Measurements from ENCODE around the gene DDX17. TPM values are rescaled to one million over a fixed set of nuclear protein-coding genes. Genes with fewer than 3 reads are reported as not detected.

DDX17 gene
- 322 and 422 TPM in 2 replicates for total RNA-seq (2022)
- percentile 99 among the genes with signal in this experiment for Bru-seq, nascent RNA
- BruChase-seq, experiment 1, labeled RNA remaining after a 6-hour chase: percentile 100 among the genes with signal in this experiment
- BruChase-seq, experiment 2, labeled RNA remaining after a 2-hour chase: percentile 100 among the genes with signal in this experiment
- long read RNA-seq, full-length matches to known transcripts: 1 of 45 reads
- long read RNA-seq, partial matches to known transcripts: 2 of 45 reads
- long read RNA-seq, other reads (novel, unspliced or antisense): 42 of 45 reads

- peak; percentile 93 for DNase-seq (ENCODE audit: unreplicated experiment)
- Mint-ChIP-seq H3K9me3 (ENCODE audit: unreplicated experiment) (no peaks in the 10 kb centered on the region), H3K4me3 (ENCODE audit: unreplicated experiment) (peak within 1 kb of the TSS; percentile 81), H3K36me3 (ENCODE audit: insufficient read depth, unreplicated experiment) (peaks cover 43% of the 10 kb centered on the region), H3K27ac (ENCODE audit: low read depth, unreplicated experiment) (peak within 1 kb of the TSS; percentile 99), H3K4me1 (ENCODE audit: insufficient read depth, unreplicated experiment) (peaks cover 24% of the 10 kb centered on the region), H3K27me3 (ENCODE audit: insufficient read depth, unreplicated experiment) (no peaks in the 10 kb centered on the region)
- ChIA-PET CTCF (no interaction called here), POLR2A (interaction anchor here (0.7 to 0.9 kb wide), 3 partner anchors 13 to 108 kb away, joined by 3 to 4 read pairs (median 3); no protein-coding TSS in a partner anchor)
- TF ChIP-seq, protein P1, sequence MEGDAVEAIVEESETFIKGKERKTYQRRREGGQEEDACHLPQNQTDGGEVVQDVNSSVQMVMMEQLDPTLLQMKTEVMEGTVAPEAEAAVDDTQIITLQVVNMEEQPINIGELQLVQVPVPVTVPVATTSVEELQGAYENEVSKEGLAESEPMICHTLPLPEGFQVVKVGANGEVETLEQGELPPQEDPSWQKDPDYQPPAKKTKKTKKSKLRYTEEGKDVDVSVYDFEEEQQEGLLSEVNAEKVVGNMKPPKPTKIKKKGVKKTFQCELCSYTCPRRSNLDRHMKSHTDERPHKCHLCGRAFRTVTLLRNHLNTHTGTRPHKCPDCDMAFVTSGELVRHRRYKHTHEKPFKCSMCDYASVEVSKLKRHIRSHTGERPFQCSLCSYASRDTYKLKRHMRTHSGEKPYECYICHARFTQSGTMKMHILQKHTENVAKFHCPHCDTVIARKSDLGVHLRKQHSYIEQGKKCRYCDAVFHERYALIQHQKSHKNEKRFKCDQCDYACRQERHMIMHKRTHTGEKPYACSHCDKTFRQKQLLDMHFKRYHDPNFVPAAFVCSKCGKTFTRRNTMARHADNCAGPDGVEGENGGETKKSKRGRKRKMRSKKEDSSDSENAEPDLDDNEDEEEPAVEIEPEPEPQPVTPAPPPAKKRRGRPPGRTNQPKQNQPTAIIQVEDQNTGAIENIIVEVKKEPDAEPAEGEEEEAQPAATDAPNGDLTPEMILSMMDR (IDR thresholded peaks at IDR 0.05; ENCODE audit: unreplicated experiment): no peak
- BruUV-seq (replicated peaks): no TSS peak
- intact Hi-C loops (cut with micrococcal nuclease): loop anchor here (10.0 kb wide), 1 partner anchor 148 kb away; the partner anchor contains the start of genes CBY1 and FAM227A
Observed at GRCh38 chr22:38506118-38506962, at the start of gene DDX17. Gene DDX17, minus strand, starts transcription at chr22:38506311.

DNA sequence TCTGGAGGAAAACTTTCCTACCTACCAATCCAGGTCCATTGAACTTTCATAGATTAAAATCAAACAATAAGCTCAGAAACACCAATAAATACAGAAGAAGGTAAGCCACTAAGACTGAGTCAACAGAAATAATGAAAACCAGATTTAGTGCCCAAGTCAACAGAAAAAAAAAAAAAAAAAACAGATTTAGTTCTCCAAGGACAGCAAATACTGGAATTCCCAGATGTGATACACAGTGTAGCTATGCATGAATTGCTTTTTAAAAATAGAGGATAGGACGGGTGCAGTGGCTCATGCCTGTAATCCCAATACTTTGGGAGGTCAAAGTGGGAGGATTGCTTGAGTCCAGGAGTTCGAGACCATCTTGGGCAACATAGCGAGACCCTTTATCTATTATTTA is 48.2 kb upstream of the DDX17 start:
- H3K27me3 Mint-ChIP-seq (ENCODE audit: insufficient read depth, unreplicated experiment): no peaks in the 10 kb centered on the region
- no peaks in the 10 kb centered on the region for H3K4me1 Mint-ChIP-seq (ENCODE audit: insufficient read depth, unreplicated experiment)
- no peak overlapping the region for H3K4me3 Mint-ChIP-seq (ENCODE audit: unreplicated experiment)
- POLR2A ChIA-PET: interaction anchor here (0.6 kb wide), 2 partner anchors 21 to 35 kb away, joined by 3 to 5 read pairs; no protein-coding TSS in a partner anchor
- BruUV-seq (replicated peaks): no TSS peak
- DNase-seq (ENCODE audit: unreplicated experiment): no peak
- H3K9me3 Mint-ChIP-seq (ENCODE audit: unreplicated experiment): no peaks in the 10 kb centered on the region
- intact Hi-C loops (cut with micrococcal nuclease): no loop called here
- H3K36me3 Mint-ChIP-seq (ENCODE audit: insufficient read depth, unreplicated experiment): no peaks in the 10 kb centered on the region
- TF ChIP-seq, protein P1 (IDR thresholded peaks at IDR 0.05; ENCODE audit: unreplicated experiment): no peak
- CTCF ChIA-PET: interaction anchor here (0.6 to 1.2 kb wide), 3 partner anchors 43 to 440 kb away, joined by 3 to 7 read pairs (median 4); no protein-coding TSS in a partner anchor
- H3K27ac Mint-ChIP-seq (ENCODE audit: low read depth, unreplicated experiment): no peak overlapping the region

DNA sequence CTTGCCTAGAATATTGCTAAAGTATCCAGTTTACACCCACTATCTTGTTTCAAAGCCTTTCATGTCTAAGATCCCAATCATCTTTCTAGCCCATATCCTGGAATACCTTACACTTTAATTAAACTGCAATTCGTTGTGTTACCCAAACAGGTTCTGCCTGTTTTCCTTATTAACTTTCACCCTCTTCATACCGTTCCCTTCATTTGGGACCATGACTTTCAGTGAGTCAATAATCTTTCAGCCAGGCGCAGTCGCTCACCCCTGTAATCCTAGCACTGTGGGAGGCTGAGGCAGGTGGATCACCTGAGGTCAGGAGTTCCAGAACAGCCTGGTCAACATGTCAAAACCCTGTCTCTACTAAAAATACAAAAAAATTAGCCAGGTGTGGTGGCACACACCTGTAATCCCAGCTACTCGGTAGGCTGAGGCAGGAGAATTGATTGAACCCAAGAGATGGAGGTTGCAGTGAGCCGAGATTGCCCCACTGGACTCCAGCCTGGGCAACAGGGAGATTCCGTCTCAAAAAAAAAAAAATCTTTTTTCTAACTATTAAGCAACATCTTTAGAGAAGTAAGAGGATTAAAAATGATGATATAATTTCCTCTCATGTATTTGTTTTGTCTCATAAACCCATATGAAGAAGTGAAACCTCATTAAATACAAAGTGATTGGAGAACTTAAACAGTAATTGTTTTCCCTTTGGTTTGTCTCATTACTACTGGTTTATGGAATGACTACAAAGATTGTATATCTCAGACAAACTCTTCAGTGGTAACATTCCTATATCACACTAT is 43.2 kb upstream of the DDX17 start:
- H3K9me3 Mint-ChIP-seq (ENCODE audit: unreplicated experiment): peaks cover 2% of the 10 kb centered on the region

More for the DNA sequence above, 43.2 kb upstream of the DDX17 start:
- Mint-ChIP-seq H3K4me3 (ENCODE audit: unreplicated experiment) (no peak overlapping the region), H3K36me3 (ENCODE audit: insufficient read depth, unreplicated experiment) (no peaks in the 10 kb centered on the region), H3K4me1 (ENCODE audit: insufficient read depth, unreplicated experiment) (no peaks in the 10 kb centered on the region), H3K27ac (ENCODE audit: low read depth, unreplicated experiment) (no peak overlapping the region), H3K27me3 (ENCODE audit: insufficient read depth, unreplicated experiment) (no peaks in the 10 kb centered on the region)
- no peak for DNase-seq (ENCODE audit: unreplicated experiment)
- intact Hi-C loops (cut with micrococcal nuclease): no loop called here
- no TSS peak for BruUV-seq (replicated peaks)
- ChIA-PET CTCF (interaction anchor here (1.2 kb wide), 1 partner anchor 23 kb away, joined by 3 read pairs; no protein-coding TSS in a partner anchor), POLR2A (no interaction called here)
- TF ChIP-seq, protein P1 (IDR thresholded peaks at IDR 0.05; ENCODE audit: unreplicated experiment): no peak
